Spleen (tissue), 11 donors: Measurements from ENCODE around the gene COL17A1. TPM values are rescaled to one million over a fixed set of nuclear protein-coding genes. Genes with fewer than 3 reads are reported as not detected.

Experiments
- DNase-seq: peaks from one replicate; pipeline ENCODE4 v3.0.0-alpha.2; 2020
- H3K27ac ChIP-seq, 8 donors: fragments of 200-600 bp; sonication (generic) in 7 of 8; 1 replicate in 4 of 8; 2 replicates in 4 of 8; pipeline versions ENCODE4 v1.5.0 to v1.8.0; 2016 to 2021; ENCODE audit warnings: inconsistent platforms in 4 of 8, mild to moderate bottlenecking in 4 of 8, moderate library complexity in 1 of 8
- H3K27me3 ChIP-seq, 7 donors: fragments of 200-600 bp; sonication (generic) in 6 of 7; replicated peaks in 1 of 7; 1 replicate in 4 of 7; 2 replicates in 3 of 7; pipeline versions ENCODE4 v1.5.0 to v1.8.0; 2016 to 2021; ENCODE audit warnings: inconsistent platforms in 3 of 7, mild to moderate bottlenecking in 1 of 7
- H3K36me3 ChIP-seq, 6 donors: fragments of 200-600 bp; sonication (generic) in 5 of 6; 1 replicate in 4 of 6; 2 replicates in 2 of 6; pipeline versions ENCODE4 v1.5.0 to v1.8.0; 2016 to 2021; ENCODE audit warnings: inconsistent platforms in 2 of 6
- H3K4me1 ChIP-seq, 6 donors: fragments of 200-600 bp; sonication (generic) in 5 of 6; 1 replicate in 3 of 6; 2 replicates in 3 of 6; pipeline versions ENCODE4 v1.5.0 to v1.8.0; 2016 to 2021; ENCODE audit warnings: inconsistent platforms in 3 of 6
- H3K4me3 ChIP-seq, 8 donors: fragments of 200-600 bp; sonication (generic) in 7 of 8; 1 replicate in 4 of 8; 2 replicates in 4 of 8; pipeline versions ENCODE4 v1.5.0 to v1.8.0; 2016 to 2021; ENCODE audit warnings: inconsistent platforms in 4 of 8, mild to moderate bottlenecking in 4 of 8, moderate library complexity in 2 of 8
- H3K9me3 ChIP-seq, 8 donors: fragments of 200-600 bp; sonication (generic) in 7 of 8; 1 replicate in 4 of 8; 2 replicates in 4 of 8; pipeline versions ENCODE4 v1.5.0 to v1.8.0; 2016 to 2021; ENCODE audit warnings: inconsistent platforms in 4 of 8
- CTCF ChIP-seq, 11 experiments: fragments of 200-600 bp in 7 of 11; fragments of 450-650 bp in 4 of 11; sonication (generic) in 4 of 11; IDR thresholded peaks in 8 of 11; conservative IDR thresholded peaks in 3 of 11; 1 replicate in 7 of 11; 2 replicates in 4 of 11; pipeline versions ENCODE4 v1.4.0 to v1.8.0; 2016 to 2021; ENCODE audit warnings: antibody characterized with exemption in 11 of 11, inconsistent platforms in 4 of 11, mild to moderate bottlenecking in 1 of 11
- POLR2A ChIP-seq, 3 donors: fragments of 450-650 bp; IDR thresholded peaks; one replicate each; pipeline ENCODE4 v1.5.1; 2017; ENCODE audit warnings: antibody characterized with exemption in 3 of 3, mild to moderate bottlenecking in 1 of 3
- POLR2AphosphoS5 ChIP-seq, 3 donors: sonication (generic); formaldehyde crosslinking; IDR thresholded peaks; one replicate each; pipeline ENCODE4 v1.5.1; 2017; ENCODE audit warnings: antibody characterized with exemption in 3 of 3
- WGBS, 5 donors: extraction: QIAGEN DNeasy Blood & Tissue Kit in 3 of 5; methylation state at CpG; one replicate each; pipeline versions ENCODE4 v1.1.5 to v1.1.7; 2013 to 2018; 5-methylcytosine and 5-hydroxymethylcytosine counted together
- intact Hi-C: fragments of 100-400 bp; cut with DNase I; formaldehyde crosslinking; loops from one replicate; pipeline ENCODE4 v1.15.0; 2023; ENCODE audit warnings: low total_unique reads
- polyA plus RNA-seq, 3 donors: library from polyadenylated mRNA; stranded (reverse); fragments of 200-250 nt; gene quantifications; one replicate each; pipeline ENCODE4 v1.2.1, GENCODE V29; 2013
- total RNA-seq, 7 donors: library from RNA; depleted of rRNA in 3 of 7; stranded (reverse); fragments of >200 nt in 3 of 7; fragmentation: NEBNext Ultra II Directional in 4 of 7; extraction: Animal tissue kit (Norgen Biotek cat#: 25700) in 4 of 7; gene quantifications; one replicate each; pipeline versions ENCODE4 v1.1.0 to v1.2.1, GENCODE V29; 2016 to 2021
- donor health status: healthy with polysubstance abuse.
- donor health status: DM: no; HTN: no; CAD: no; lungs with moderate emphysema.
- donor health status: DM: no; HTN: no; CAD: no.
- donor health status: Bipolar disorder and iron deficiency.
- donor health status: healthy.
- donor health status: DM: no; HTN: no; CAD: no.
- donor health status: DM: yes; HTN: yes; CAD: no.

Gene COL17A1
- total and polyA plus RNA-seq, 10 donors = 0.50 to 5.9 (median 1.8) TPM

- Histone ChIP-seq H3K4me1 (no peaks in the 10 kb centered on the region), H3K36me3 (no peaks in the 10 kb centered on the region), H3K27ac (no peak overlapping the region), H3K9me3 (no peaks in the 10 kb centered on the region), H3K27me3 (no peaks in the 10 kb centered on the region), H3K4me3 (no peak overlapping the region)
- TF ChIP-seq POLR2A (IDR thresholded peaks at IDR 0.05) (no peak), POLR2AphosphoS5 (IDR thresholded peaks at IDR 0.05) (no peak), CTCF (IDR thresholded peaks at IDR 0.05 in 8 of 11, conservative IDR thresholded peaks at IDR 0.05 in 3 of 11) (no peak)
- intact Hi-C loops = no loop called here
- WGBS, 5 donors = 83 to 90% (median 88%) methylated on average over 12 of the region's 12 CpGs
- no peak for DNase-seq
These were observed 18.2 kb downstream of the COL17A1 start for GRCh38 chr10:104067525-104067924.

GRCh38 chr10:104066945-104067344, 18.7 kb downstream of the COL17A1 start:
- TF ChIP-seq POLR2A (IDR thresholded peaks at IDR 0.05) = no peak
- no peaks in the 10 kb centered on the region for H3K9me3 ChIP-seq
- no peak overlapping the region for H3K4me3 ChIP-seq
- H3K27ac ChIP-seq = no peak overlapping the region
- no peak for DNase-seq
- 73 to 93% (median 85%) methylated on average over 7 of the region's 7 CpGs for WGBS, 5 donors
- intact Hi-C loops = no loop called here
- H3K27me3 ChIP-seq = no peaks in the 10 kb centered on the region
- no peaks in the 10 kb centered on the region for H3K36me3 ChIP-seq
- no peaks in the 10 kb centered on the region for H3K4me1 ChIP-seq

GRCh38 chr10:104065748-104066147, 19.9 kb downstream of the COL17A1 start:
- TF ChIP-seq CTCF (IDR thresholded peaks at IDR 0.05 in 8 of 11, conservative IDR thresholded peaks at IDR 0.05 in 3 of 11) (no peak), POLR2A (IDR thresholded peaks at IDR 0.05) (no peak), POLR2AphosphoS5 (IDR thresholded peaks at IDR 0.05) (no peak)
- Histone ChIP-seq H3K27ac (no peak overlapping the region), H3K27me3 (no peaks in the 10 kb centered on the region), H3K4me1 (no peaks in the 10 kb centered on the region), H3K9me3 (no peaks in the 10 kb centered on the region), H3K4me3 (no peak overlapping the region), H3K36me3 (no peaks in the 10 kb centered on the region)
- no peak for DNase-seq
- WGBS, 5 donors = 79 to 92% (median 85%) methylated on average over 1 of the region's 1 CpG
- intact Hi-C loops = no loop called here

- H3K36me3 ChIP-seq = no peaks in the 10 kb centered on the region
These were observed 24.5 kb downstream of the COL17A1 start for GRCh38 chr10:104061196-104061595.

More at GRCh38 chr10:104061196-104061595, 24.5 kb downstream of the COL17A1 start:
- 85 to 96% (median 92%) methylated on average over 6 of the region's 6 CpGs for WGBS, 5 donors
- no peak overlapping the region for H3K4me3 ChIP-seq
- H3K27me3 ChIP-seq = no peaks in the 10 kb centered on the region
- DNase-seq = no peak
- H3K27ac ChIP-seq = no peak overlapping the region
- TF ChIP-seq POLR2A (IDR thresholded peaks at IDR 0.05) = no peak
- TF ChIP-seq CTCF (IDR thresholded peaks at IDR 0.05 in 8 of 11, conservative IDR thresholded peaks at IDR 0.05 in 3 of 11) = no peak
- TF ChIP-seq POLR2AphosphoS5 (IDR thresholded peaks at IDR 0.05) = no peak
- no peaks in the 10 kb centered on the region for H3K4me1 ChIP-seq
- H3K9me3 ChIP-seq = no peaks in the 10 kb centered on the region
- intact Hi-C loops = no loop called here
